AG08396 (cell line): ENCODE data around the gene LHX3.
"Not testable (repeated sequence)": the region's sequence is repeated elsewhere in the genome, so short reads cannot be mapped to it uniquely, and the experiment has no call there.

Experiments used
- DNase-seq: peaks from one replicate; pipeline ENCODE4 v3.0.0; 2012; ENCODE audit warnings: low spot score, mixed read lengths

The LHX3 gene

GRCh38 chr9:136241542-136241941 is 36.6 kb upstream of the LHX3 start:
- DNase-seq: no peak

GRCh38 chr9:136240941-136241340 is 36.0 kb upstream of the LHX3 start:
- DNase-seq: no peak

- no peak for DNase-seq
Measured at GRCh38 chr9:136239983-136240330, 35.0 kb upstream of the LHX3 start.

GRCh38 chr9:136239135-136239982 is 34.4 kb upstream of the LHX3 start:
- no peak for DNase-seq

- DNase-seq: no peak
Measured at GRCh38 chr9:136238342-136238732, 33.4 kb upstream of the LHX3 start.

- DNase-seq: no peak
Measured at GRCh38 chr9:136237486-136238341, 32.8 kb upstream of the LHX3 start.

- not testable (repeated sequence) for DNase-seq
Measured at GRCh38 chr9:136236471-136237410, 31.8 kb upstream of the LHX3 start.

- DNase-seq: no peak
Measured at GRCh38 chr9:136235709-136236455, 31.0 kb upstream of the LHX3 start.

- no peak for DNase-seq
Measured at GRCh38 chr9:136235171-136235570, 30.2 kb upstream of the LHX3 start.

GRCh38 chr9:136234597-136234996 is 29.7 kb upstream of the LHX3 start:
- no peak for DNase-seq

- DNase-seq: no peak
Measured at GRCh38 chr9:136233868-136234267, 28.9 kb upstream of the LHX3 start.

- no peak for DNase-seq
Measured at GRCh38 chr9:136233411-136233810, 28.5 kb upstream of the LHX3 start.

- no peak for DNase-seq
Measured at GRCh38 chr9:136232969-136233368, 28.0 kb upstream of the LHX3 start.

GRCh38 chr9:136231478-136232297 is 26.8 kb upstream of the LHX3 start:
- no peak for DNase-seq

- no peak for DNase-seq
Measured at GRCh38 chr9:136230773-136231172, 25.8 kb upstream of the LHX3 start.

GRCh38 chr9:136230365-136230764 is 25.4 kb upstream of the LHX3 start:
- DNase-seq: no peak

- DNase-seq: no peak
Measured at GRCh38 chr9:136229096-136230065, 24.5 kb upstream of the LHX3 start.

GRCh38 chr9:136228107-136228875 is 23.4 kb upstream of the LHX3 start:
- peak; percentile 74 for DNase-seq
